Measurements from ENCODE around the gene KCNQ4.

- TF ChIP-seq CREB1 (CRISPR knock-in tag; IDR thresholded peaks at IDR 0.05; ENCODE audit: low read depth) (no peak), EZH2 (IDR thresholded peaks at IDR 0.05; ENCODE audit: low read depth, unreplicated experiment) (no peak), POLR2AphosphoS5 (IDR thresholded peaks at IDR 0.05; ENCODE audit: low read depth) (no peak), ETS1 (IDR thresholded peaks at IDR 0.05) (no peak), EZH2phosphoT487 (IDR thresholded peaks at IDR 0.05; ENCODE audit: unreplicated experiment) (no peak), REST (IDR thresholded peaks at IDR 0.05; ENCODE audit: unreplicated experiment) (no peak), JUNB (IDR thresholded peaks at IDR 0.05; ENCODE audit: unreplicated experiment) (no peak), STAT1 (IDR thresholded peaks at IDR 0.05; ENCODE audit: unreplicated experiment) (no peak), NANOG (IDR thresholded peaks at IDR 0.05; ENCODE audit: borderline replicate concordance) (no peak), ZNF114 (CRISPR knock-in tag; IDR thresholded peaks at IDR 0.05) (no peak)
- TF ChIP-seq, protein P1, sequence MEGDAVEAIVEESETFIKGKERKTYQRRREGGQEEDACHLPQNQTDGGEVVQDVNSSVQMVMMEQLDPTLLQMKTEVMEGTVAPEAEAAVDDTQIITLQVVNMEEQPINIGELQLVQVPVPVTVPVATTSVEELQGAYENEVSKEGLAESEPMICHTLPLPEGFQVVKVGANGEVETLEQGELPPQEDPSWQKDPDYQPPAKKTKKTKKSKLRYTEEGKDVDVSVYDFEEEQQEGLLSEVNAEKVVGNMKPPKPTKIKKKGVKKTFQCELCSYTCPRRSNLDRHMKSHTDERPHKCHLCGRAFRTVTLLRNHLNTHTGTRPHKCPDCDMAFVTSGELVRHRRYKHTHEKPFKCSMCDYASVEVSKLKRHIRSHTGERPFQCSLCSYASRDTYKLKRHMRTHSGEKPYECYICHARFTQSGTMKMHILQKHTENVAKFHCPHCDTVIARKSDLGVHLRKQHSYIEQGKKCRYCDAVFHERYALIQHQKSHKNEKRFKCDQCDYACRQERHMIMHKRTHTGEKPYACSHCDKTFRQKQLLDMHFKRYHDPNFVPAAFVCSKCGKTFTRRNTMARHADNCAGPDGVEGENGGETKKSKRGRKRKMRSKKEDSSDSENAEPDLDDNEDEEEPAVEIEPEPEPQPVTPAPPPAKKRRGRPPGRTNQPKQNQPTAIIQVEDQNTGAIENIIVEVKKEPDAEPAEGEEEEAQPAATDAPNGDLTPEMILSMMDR (conservative IDR thresholded peaks at IDR 0.05; ENCODE audit: low read depth in 2 of 2) = no peak
Observed at GRCh38 chr1:40802742-40803113, 19.1 kb downstream of the KCNQ4 start.

Measured in GM23338 (cell line).